ENCODE data around the gene KIF21B. TPM values are rescaled to one million over a fixed set of nuclear protein-coding genes. Genes with fewer than 3 reads are reported as not detected.

The KIF21B gene
- total and polyA plus RNA-seq, 2 of the 8 experiments (the other 6 are each of a cell fraction or from before 2014, with no cell fraction given), result 10.8 to 26.5 TPM

DNA sequence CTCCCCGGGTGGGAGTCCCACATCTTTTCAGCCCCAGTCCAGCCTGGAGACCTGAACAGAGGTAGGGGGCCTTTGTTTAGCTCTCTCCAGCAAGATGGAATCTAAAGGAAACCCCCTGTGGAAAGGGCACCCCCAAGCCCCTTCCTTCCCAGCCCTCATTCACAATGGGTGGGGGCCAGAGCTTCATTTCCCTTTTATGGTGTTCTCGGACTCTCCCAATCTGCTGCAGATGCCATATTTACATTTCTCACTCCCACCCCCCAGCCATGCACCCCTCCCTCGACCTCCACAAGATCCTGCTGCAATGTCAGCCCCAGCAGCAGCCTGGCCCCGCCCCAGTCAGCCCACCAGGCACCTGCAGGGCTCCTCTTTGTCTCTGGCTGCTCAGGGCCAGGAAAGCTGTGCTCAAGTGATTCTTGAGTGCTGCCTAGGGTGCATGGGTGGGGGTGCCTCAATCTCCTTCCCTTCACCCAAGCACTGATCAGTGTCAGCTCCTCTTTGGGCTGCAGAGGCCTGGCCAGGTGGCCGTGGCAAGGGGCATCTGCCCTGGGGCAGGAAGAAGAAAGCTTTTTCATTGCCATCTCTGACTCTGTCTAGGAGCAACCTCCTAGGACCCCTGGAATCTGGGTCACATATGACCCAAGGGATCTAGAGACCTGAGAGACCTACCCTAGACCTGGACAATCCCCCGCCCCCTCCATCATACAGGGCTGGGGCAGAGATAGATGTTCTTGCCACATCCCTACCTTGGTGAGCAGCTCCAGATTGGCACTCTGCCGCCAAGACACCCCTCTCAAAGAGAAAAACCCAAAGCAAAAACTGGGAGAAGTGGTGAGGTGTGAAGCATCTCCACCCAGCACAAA, 1.7 kb downstream of the KIF21B start (continued):
- TF ChIP-seq CHD7 (IDR thresholded peaks at IDR 0.05; ENCODE audit: insufficient replicate concordance, low read length) (no peak), TAF7 (optimal IDR thresholded peaks at IDR 0.05; ENCODE audit: borderline replicate concordance, low read depth, low read length) (no peak), KDM4A (IDR thresholded peaks at IDR 0.05; ENCODE audit: low read depth, low read length, severe bottlenecking) (no peak), ATF3 (IDR thresholded peaks at IDR 0.05; ENCODE audit: insufficient read depth, low read depth, low read length) (no peak), JUN (IDR thresholded peaks at IDR 0.05; ENCODE audit: low read depth, low read length) (no peak), TEAD4 (IDR thresholded peaks at IDR 0.05; ENCODE audit: low read depth, low read length) (no peak), HDAC6 (IDR thresholded peaks at IDR 0.05; ENCODE audit: low read depth, low read length) (no peak)
- TF ChIP-seq, protein P1, sequence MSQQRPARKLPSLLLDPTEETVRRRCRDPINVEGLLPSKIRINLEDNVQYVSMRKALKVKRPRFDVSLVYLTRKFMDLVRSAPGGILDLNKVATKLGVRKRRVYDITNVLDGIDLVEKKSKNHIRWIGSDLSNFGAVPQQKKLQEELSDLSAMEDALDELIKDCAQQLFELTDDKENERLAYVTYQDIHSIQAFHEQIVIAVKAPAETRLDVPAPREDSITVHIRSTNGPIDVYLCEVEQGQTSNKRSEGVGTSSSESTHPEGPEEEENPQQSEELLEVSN (IDR thresholded peaks at IDR 0.05), result no peak
